Right lung (tissue), 5 donors: ENCODE measurements around the gene CHN2. TPM values are rescaled to one million over a fixed set of nuclear protein-coding genes. Genes with fewer than 3 reads are reported as not detected.

Source experiments
- DNase-seq, 2 donors: peaks; one replicate each; pipeline ENCODE4 v3.0.0-alpha.2; 2013
- polyA plus RNA-seq, 5 donors: library from polyadenylated mRNA; unstranded; fragments of 120-200 nt; gene quantifications; one replicate each; pipeline versions ENCODE4 v1.2.1 to v1.2.3, GENCODE V29; 2013; ENCODE audit warnings: inconsistent platforms in 1 of 5, low replicate concordance in 1 of 5; ENCODE audit not compliant: insufficient read length in 5 of 5, insufficient read depth in 1 of 5

Gene CHN2
- polyA plus RNA-seq, 5 donors, result 3.2 to 4.0 (median 3.9) TPM

DNA sequence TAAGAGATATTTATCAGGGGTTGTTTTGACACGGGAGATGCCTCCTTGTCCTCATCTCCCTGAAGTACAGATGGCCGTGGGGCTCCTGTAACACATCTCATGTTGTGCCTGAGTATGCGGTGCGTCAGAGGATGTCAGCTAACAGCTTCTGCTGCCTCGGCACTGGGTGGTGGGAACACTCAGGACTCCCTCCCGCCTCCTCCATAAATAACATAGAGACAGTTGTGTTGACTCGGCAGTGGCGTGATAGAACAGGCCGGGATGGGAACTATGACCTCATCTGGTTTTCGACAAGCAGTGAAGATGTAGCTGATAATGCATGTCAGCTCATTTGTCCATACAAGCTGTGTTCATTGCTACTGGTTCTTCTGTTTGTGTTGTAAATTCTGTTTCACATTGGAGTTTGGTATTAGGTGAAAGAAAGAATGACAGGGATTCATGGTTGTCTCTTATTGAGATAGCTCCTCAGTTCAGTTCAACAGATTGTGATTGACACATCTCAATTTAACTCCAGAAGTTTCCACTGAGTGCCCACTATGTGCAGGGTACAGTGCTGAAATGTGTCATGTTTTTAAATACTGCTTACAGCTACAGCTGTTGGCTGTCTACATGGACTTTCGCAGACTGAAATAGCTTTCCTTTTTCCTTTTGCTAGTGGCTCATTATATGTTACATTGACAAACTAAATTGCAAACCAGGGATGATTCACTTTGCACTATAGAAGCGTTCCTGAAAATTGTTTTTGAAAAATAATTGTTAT lies 87.4 kb downstream of the CHN2 start:
- DNase-seq, result peak in 1 of 2 donors; percentile 12

DNA sequence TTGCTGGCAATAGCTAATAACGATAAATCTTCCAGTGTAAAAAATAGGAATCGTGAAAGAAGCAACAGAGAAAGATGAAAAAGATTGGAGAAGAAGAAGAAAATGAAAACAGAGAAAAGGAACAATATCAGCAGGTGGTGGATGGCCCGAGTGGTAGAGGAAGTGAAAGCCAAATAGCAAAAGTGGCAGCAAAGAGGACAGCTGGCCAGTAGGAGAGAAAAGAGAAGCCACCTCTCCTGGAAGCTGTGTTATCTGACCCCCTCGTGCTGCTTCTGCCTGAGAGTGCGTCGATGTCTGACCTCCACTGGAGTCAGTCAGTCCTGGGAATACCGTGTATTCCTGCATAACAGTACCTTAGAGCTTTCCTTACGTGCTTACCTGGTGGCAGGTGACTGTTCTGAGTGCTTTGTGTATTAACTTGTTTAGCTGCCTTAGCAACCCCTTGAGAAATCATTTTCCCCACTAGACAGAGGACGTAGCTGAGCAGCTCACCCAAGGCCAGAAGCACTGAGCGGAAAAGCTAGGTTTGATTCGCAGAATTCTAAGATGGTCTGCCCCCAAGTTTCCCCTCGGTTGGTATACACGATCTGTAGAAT lies 88.3 kb downstream of the CHN2 start:
- DNase-seq, result no peak

DNA sequence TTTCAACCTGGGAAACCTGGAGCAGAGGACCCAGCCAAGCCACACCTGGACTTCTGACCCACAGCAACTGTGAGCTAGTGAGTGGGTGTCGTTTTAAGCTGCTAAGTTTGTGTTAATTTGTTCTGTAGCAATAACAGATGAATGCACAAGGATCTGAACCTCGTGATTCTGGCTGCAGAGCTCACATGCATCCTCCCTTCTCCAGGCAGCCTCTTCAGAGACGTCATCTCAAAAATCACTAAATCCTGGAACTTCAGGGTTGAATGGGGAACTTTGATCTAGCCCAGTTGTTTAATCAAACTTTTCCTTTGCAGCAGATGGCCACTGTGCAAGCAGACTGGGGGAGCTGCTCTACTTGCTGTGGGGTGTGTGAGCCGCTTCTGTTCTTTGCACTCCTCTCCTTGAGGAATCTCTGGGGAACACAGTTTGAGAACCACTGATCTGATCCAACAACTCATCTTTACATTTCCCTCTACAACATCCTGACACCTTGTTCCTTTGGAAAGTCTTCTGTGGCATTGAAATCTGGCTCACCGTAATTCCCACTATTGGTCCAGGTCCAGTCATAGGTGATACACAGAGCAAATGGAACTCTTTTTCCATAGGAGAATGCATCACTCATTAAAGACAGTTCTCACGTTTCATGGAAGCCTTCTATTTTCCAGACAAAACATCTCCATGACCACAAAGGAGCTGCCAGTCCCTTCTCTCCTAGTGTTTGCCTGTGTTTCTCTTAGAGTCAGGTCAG lies 90.3 kb downstream of the CHN2 start:
- no peak for DNase-seq

DNA sequence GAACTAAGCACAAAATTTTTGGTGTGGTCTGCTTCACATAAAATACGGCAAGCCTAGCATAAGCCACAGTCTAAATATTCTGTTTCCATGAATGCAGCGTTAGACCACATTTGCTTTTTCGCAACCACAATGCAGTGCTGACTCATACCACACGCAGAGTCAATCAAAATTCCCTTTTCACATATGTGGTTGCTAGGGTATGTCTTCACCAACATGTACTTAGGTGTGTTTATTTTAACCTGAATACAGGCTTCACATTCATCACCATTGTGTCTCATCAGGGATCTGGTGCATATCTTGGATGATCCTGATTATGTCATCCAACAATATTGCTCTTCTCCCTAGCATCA lies 90.8 kb downstream of the CHN2 start:
- DNase-seq, result no peak

DNA sequence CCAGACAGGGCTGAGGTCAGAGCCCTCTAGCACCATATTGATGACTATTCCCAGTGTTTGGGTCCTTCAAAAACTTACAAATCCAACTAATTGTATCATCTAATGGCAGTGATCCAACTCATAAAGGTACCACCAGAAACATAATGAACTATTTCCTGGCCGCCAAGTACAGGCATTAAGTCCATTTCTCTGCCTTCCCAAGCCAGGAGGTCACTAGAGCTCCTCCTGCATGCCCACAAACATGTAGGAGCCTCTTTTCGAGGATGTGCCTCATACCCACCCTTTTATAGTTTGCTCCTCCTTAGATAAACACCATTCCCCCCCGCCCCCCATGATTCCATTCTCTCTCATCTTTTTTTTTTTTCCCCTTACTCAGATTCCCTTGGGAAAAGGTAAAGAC lies 91.3 kb downstream of the CHN2 start:
- no peak for DNase-seq

DNA sequence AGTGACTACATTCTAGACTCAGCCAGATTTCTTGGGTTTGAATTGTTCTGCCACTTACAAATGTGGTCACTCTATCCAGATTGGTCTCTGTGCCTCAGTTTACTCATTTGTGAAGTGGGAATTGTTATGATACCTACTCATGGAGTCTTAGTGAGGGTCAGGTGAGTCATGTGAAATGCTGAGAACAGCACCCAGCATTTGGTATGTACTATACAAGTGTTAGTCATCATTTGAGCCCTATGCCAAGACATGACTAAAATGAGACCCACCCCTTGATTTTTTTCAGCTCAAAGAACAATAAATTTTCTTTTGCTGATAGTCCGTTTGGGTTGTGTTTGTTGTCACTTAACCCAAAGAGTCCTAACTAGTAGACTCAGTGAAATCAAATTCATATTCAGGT lies 92.8 kb downstream of the CHN2 start:
- no peak for DNase-seq

DNA sequence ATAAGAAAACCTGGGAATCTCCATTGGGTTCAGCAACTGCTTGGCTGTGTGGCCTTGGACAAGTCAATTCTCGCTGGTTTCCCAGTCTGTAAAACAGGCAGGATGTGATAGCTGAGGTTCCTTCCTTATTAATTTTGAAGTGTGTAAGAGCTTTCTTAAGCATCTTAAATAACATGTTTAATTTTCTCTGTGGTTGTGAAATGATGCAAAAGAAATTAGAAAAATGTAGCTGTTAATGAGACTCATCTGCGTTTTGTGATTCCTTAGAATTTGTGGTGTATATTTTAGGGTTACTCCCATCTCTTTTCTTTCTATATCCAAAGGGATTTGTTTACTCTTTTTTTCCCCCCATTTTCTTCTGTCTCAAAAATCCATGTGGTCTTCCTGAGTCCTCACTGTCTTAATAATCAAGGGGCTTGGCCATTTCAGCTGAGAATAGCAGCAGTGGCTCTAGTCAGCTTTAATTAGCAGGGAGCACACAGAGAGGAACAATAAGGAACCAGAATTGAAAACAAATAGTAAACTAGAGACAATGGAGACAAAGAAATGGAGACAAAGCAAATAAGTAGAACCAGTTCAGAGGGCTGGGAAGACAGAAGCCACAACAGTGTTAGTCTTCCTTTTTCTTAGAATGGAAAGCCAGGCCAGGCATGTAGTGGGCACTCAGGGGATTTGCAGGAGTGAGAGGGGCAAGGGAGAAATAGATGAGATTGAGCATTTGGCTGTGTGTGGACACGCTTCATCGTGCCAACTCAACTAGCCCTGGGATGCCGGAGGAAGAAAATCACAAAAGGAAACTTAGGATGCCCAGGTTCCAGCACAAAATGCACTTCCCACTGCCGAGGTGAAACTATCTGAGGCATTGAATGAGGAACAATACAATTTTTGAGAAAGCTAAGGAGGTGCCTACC lies 93.9 kb downstream of the CHN2 start:
- DNase-seq, result no peak

DNA sequence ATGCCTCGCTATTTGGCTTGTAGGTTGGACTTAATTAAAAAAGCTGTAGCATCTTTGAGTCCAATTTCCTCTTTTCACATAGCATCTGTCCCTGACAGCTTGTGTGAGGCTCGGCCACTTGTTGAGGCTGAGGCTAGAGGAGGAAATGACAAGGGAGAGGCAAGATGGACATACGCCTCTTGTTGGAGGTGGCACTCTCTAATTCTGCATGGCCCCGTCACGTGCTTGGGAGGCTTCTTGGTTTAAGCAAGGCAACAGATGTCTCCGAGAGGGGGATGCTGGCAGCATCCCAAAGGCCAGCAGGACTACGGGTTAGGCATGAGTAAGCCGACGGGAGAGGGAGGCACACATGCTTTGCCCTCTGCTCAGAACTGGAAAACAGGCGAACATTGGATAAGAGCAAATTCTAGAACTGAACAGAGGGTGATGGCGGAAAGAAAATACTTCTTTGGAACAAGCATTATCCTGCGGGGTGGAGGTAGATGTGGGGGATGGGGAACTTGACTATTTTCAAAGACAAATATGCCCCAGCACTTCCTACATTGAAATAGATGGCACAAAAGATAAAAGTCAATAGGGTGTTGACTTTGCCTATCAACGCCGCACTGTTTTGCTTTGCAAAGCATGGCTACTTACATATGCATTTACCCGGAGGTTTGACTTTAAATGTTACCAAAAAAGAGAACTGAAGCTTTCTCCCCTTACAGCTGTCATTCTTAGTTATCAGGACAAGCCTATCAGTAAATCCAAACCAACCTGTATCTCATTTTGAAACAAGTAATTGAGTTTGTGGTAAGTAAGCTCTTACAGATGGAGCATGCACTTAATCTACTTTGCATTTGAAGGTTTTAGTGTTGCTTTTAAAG lies 94.8 kb downstream of the CHN2 start:
- DNase-seq, result no peak

DNA sequence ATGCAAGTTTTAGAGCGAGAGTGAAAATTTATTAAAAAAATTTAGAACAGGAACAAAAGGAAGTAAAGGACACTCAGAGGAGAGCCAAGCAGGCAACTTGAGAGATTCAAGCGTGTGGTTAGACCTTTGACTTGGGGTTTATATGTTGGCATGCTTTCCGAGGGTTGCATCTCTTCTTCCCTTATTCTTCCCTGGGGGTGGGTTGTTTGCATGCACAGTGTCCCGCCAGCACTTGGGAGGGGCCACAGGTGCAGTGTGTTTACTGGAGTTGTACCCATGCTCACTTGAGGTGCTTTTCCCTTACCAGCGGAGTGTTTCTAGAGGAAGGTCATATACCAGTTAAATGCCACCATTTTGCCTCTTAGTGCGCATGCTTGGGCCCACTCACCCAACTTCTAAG lies 96.3 kb downstream of the CHN2 start:
- no peak for DNase-seq

DNA sequence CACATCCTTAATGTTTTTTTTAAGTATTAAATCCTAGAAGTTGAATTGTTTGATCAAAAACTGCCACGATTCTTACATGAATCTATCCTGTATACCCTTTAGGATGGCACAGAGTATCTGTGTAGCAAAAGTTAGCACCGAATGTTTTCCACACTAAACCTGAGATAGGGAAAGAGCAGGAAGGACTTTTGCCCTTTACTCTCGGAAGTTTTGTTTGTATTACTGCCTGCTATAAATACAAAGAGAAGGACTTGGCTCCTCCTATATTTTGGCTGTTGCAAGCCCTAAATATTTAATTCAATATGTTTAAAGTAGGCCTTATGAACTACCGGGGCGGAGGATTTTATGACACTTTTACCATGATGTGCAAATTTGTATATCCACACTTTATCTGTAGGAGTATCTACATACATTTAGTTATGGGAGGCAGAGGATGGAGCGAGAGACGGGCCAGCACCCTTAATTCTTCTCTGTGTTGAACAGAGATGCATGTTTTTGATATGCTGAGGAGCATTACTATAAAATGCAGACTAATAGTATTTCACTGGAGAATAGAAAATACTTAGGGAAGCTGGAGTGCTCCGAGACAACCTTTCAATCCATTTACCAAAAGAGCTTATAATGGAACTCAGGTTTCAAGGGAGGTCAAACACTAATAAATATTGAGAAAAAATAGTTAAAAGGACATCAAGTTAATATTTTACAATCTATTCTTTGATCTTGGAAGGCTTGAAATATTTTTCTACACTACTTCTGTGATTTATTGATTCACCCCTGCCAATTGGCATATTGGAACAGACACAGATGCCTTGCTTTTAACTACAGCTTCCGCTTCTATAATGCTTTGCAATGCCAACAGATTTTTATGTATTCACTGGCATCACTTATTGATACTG lies 97.4 kb downstream of the CHN2 start:
- DNase-seq, result no peak

DNA sequence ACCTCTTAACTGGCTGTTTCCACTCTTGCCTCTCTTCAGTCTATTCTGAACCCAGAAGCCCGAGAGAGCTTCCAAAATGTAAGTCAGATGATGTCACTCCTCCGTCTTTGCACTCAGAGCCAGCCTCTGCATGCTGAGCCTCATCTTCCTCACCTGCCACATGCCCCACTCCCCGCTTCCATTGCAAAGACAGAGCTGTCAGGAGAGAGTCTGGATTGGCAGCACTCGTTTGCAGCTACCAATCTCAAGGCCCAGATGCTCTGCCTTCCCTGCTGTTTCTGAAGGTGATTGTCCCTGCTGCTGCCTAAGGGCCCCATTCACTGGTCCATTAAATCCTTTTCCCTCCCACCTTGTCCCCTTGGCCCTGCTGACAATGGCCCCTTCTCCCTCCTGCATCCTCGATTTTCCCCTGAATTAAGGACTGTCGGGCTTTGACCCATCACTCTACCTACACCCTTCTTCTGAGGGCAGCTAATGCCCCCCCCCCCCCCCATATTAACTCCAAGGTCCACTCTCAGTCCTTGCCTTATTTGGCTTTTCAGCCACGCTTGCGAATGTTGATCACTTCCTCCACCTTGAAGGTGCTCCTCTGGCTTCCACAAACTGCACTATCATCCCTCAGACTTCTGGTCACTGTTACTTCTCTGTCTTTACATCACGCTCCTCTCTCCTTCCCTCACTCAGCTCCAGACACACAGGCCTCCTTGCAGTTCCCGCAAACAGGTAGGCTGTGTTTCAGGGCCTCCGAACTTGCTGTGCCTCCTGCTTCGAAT lies 98.5 kb downstream of the CHN2 start:
- DNase-seq, result no peak

DNA sequence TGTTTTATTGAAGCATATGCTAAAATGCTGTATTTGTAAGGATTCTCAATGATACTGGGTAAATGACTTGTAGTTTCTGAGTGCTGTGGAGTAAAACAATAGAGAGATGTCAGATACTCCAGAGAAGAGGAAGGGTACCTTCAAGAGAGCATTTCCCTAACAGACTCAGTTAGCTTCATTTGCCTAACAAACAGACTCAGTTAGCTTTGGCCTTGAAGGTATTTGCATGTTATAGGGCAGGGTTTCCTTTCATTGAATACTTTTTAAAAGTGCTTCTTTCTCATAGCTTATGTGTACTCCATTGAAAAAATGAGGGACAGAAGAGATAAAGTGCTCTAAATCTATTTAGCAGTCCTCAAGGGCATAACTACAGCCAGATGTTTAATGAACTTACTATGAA lies 101.8 kb downstream of the CHN2 start:
- no peak for DNase-seq

DNA sequence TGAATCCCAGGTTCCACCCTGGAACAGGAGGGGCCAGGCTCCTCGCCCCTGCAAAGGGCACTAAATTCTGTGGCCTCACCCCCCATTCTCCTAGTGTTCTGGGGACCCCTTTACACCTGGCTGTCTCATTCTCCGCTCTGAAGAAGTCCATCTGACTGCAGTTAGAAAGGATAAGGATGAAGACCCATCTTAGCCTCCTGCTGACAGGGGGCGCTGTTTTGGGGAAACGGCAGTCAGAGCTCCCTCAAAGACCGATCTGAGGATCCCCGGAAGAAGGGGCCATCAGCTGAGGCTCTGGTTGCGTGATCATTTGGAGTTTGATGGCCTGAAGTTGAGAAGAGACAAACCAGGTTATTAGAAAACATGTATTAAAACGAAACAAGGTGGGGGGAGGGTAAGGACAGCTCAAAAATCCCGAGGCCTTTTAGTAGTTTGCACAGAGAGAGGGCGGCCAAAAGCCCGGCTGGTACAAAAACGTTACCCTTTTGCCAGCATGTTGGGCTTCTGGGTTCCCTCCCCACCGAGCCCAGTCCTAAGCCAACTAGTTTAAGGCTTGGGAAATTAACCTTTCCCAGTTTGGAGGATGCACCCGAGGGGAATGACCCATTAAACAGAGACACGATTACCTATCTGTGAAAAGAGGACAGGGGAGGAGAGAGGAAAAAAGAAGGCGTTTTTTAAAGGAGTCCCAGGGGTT lies 102.8 kb downstream of the CHN2 start:
- no peak for DNase-seq

DNA sequence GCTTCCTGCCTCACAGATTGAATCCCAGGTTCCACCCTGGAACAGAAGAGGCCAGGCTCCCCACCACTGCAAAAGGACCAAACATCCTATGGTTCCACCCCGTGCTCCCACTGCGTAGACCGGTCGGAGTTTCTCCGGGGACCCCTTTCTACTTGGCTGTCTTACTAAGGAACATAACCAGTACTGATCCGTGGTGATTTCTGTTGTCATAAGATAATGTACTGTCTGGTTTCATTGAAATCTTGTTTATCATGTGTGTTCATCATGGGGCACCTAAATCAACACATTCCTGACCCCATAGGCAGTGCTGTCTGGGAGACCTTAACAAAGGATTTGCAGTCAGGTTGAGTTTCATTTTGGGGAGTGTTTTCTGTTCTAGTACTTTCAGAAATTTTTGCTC lies 104.5 kb downstream of the CHN2 start:
- no peak for DNase-seq

DNA sequence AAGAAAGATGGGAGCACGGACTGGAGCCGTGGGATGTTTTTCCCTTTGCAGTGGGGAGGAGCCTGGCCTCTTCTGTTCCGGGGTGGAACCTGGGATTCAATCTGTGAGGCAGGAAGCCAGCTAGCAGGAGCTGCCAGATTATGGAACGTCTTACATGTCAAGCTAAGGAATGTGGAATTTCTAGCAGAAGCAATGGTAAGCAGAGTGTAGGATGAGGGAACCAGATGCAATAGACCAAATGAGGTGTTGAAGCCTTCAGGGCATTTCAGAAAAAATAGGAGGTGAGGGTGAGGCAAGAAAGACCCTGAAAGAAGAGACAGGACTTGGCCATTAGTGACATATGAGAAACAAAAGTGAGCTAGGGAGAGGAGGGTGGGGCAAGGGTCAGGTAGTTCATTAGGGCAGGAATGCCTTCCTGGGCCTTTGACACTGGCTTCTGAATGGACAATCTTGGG lies 105.5 kb downstream of the CHN2 start:
- no peak for DNase-seq

DNA sequence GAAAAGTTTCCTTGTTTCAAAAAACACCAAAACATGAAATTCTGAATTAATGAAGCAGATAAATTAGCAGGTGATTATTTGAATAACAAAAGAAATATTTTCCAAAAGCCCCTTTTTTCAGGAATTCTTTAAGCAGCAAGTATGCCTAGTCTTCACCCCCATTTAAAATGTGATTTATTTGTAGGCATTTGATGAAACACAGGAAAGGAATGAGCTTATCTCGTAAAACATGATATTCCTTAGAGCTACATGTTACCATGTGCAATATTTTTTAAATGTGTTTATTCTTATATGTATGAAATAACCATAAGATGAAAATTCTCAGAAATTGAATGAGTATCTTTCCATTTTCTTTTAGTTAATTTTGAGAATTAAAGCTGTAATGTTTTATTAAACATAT lies 106.1 kb downstream of the CHN2 start:
- DNase-seq, result no peak

DNA sequence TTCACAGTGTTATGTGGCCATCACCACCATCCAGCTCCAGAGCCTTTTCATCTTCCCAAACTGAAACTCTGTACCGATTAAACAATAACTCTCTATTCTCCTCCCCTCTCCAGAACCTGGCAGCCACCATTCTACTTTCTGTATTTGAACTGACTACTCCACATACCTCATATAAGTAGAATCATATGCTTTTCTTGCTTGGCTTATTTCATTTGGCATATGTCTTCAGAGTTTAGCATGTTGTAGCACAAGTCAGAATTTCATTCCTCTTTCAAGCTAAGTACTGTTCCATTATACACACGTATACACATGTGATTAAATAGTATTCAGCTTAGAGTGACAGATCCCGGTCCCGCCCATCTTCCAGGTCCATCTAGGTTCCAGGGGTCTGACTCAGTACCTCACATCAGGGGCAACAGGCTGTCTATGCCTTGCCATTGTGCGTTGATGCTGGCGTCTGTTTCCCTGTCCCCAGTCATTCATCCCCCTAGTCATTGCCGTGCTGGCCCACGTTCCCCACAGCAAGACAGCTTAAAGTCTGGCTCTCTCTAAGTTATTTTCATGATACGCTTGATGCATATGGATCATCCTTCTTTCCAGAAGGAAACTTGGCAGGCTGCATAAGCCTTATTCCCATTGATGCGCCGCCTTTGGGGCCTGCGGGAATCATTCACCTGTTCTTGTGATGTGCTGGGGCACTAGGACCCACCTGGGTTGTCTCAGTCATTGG lies 108.3 kb downstream of the CHN2 start:
- DNase-seq, result no peak

DNA sequence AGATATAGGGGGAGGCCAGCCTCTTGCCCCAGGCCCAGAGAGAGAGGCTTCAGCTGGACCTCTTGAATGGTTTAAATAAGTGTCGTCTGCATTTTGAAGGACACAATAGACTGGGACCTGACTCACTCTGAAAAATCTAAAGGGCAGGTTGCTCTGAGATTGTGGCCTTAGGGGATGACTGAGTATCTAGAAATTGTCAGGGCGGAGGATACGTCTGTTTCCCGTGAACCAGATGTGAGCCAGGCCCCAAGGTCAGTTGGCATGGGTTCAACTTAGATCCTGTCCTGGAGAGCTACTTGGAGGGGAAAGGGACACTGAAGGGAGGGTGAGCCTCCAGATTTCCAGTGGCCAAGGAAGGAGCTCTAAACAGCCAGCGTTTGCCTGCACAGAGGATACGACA lies 110.2 kb downstream of the CHN2 start:
- no peak for DNase-seq
